Heart right ventricle (tissue), 16 donors: ENCODE measurements around the gene FAM168A. TPM values are rescaled to one million over a fixed set of nuclear protein-coding genes. Genes with fewer than 3 reads are reported as not detected.
A peak's percentile ranks its signal among the peaks of the same experiment; 100 is the strongest.

Experiments
- ATAC-seq, 8 donors: fragments of 200-7000 bp; cut with Tn5 transposase; one replicate each; pipeline ENCODE4 v1.9.1; 2020; ENCODE audit warnings: mild to moderate bottlenecking in 8 of 8, moderate library complexity in 8 of 8, moderate number of reproducible peaks in 1 of 8
- DNase-seq, 2 donors: peaks; one replicate each; pipeline ENCODE4 v3.0.0-alpha.2; 2020
- H3K27ac ChIP-seq, 10 donors: fragments of 200-600 bp; sonication (generic) in 2 of 10; one replicate each; pipeline versions ENCODE4 v1.5.0 to v1.8.0; 2020 to 2022; ENCODE audit warnings: mild to moderate bottlenecking in 3 of 10
- H3K27me3 ChIP-seq, 7 donors: fragments of 200-600 bp; one replicate each; pipeline ENCODE4 v1.8.0; 2021 to 2022; ENCODE audit warnings: mild to moderate bottlenecking in 2 of 7
- H3K36me3 ChIP-seq, 9 donors: fragments of 200-600 bp; sonication (generic) in 1 of 9; one replicate each; pipeline versions ENCODE4 v1.5.0 to v1.8.0; 2020 to 2022; ENCODE audit warnings: mild to moderate bottlenecking in 2 of 9
- H3K4me1 ChIP-seq, 9 donors: fragments of 200-600 bp; sonication (generic) in 1 of 9; one replicate each; pipeline versions ENCODE4 v1.5.0 to v1.8.0; 2020 to 2022; ENCODE audit warnings: mild to moderate bottlenecking in 4 of 9
- H3K4me3 ChIP-seq, 10 donors: fragments of 200-600 bp; sonication (generic) in 2 of 10; one replicate each; pipeline versions ENCODE4 v1.5.0 to v1.8.0; 2020 to 2022; ENCODE audit warnings: mild to moderate bottlenecking in 7 of 10, moderate library complexity in 2 of 10
- H3K9me3 ChIP-seq, 11 donors: fragments of 200-600 bp in 10 of 11; sonication (generic) in 2 of 11; one replicate each; pipeline versions ENCODE4 v1.5.0 to v1.8.0; 2013 to 2022; ENCODE audit warnings: mild to moderate bottlenecking in 2 of 11, control low read depth in 1 of 11, moderate library complexity in 1 of 11
- CTCF ChIP-seq, 9 donors: fragments of 200-600 bp; sonication (generic) in 2 of 9; IDR thresholded peaks; one replicate each; pipeline versions ENCODE4 v1.5.0 to v1.8.0; 2021 to 2022; ENCODE audit warnings: antibody characterized with exemption in 9 of 9, mild to moderate bottlenecking in 5 of 9, moderate library complexity in 1 of 9
- WGBS, 2 donors: extraction: QIAGEN DNeasy Blood & Tissue Kit; methylation state at CpG; one replicate each; pipeline ENCODE4 v1.1.7; 2013; ENCODE audit warnings: inconsistent platforms in 1 of 2; 5-methylcytosine and 5-hydroxymethylcytosine counted together
- intact Hi-C, 10 donors: fragments of 100-400 bp; cut with DNase I; formaldehyde crosslinking; loops; one replicate each; pipeline versions ENCODE4 v1.11.1 to v1.14.2; 2022
- polyA plus RNA-seq, 2 donors: library from polyadenylated mRNA; stranded (reverse); fragments of 200-250 nt; gene quantifications; one replicate each; pipeline ENCODE4 v1.2.3, GENCODE V29; 2013
- total RNA-seq, 10 donors: library from RNA; stranded (reverse); fragmentation: NEBNext Ultra II Directional in 3 of 10; extraction: Animal tissue kit (Norgen Biotek cat#: 25700) in 3 of 10; gene quantifications; one replicate each; pipeline versions ENCODE4 v1.2.1 to v1.2.4, GENCODE V29; 2021 to 2023
- donor health status: Arrhythmogenic right ventricular cardiomyopathy.
- donor health status: ischemic (EF 13 %, LVEDD 7.1; RV severe dilation, severe dysfunction).
- donor health status: healthy with polysubstance abuse.
- donor health status: DM: no; HTN: yes; CAD: no.
- donor health status: DM: no; HTN: no; CAD: no.
- donor health status: ischemic (EF 25% LVEDD 6.9; RV normal size, moderate dysfunction).
- donor health status: ischemic (EF 25% LVEDD 5.7; RV mildly dilated, moderate dysfunction).
- donor health status: healthy.
- donor health status: DM: yes; HTN: yes; CAD: no.
- donor health status: Ischemic cardiomyopathy.
- donor health status: ischemic (EF 35%, LVEDD 5.7; RV mildly dilated, moderate dysfunction).
- donor health status: nonischemic (EF 11% LVEDD 7.7; RV severe dilation, severe dysfunction).
- donor health status: DM: yes; HTN: yes; CAD: no.
- donor health status: PGD.
- donor health status: ischemic (EF 29% LVEDD 5.4; RV normal size, mild dysfunction).
- donor health status: nonischemic (EF 23%, LVEDD 6.1; RV moderate dilation, normal function).

The FAM168A gene
- total and polyA plus RNA-seq, 12 donors: 7.9 to 37.1 (median 31.8) TPM

- intact Hi-C loops: loop anchor here in 2 of 10 donors (5.0 to 10.0 kb wide), 5 partner anchors 44 to 194 kb away; no protein-coding TSS in a partner anchor
- WGBS, 2 donors: 93 to 96% methylated on average over 2 of the region's 2 CpGs
Measured at GRCh38 chr11:73596547-73596946, 1.4 kb downstream of the FAM168A start.

GRCh38 chr11:73592640-73593039, 5.3 kb downstream of the FAM168A start:
- H3K27ac ChIP-seq: no peak overlapping the region
- intact Hi-C loops: loop anchor here in 2 of 10 donors (5.0 to 10.0 kb wide), 2 partner anchors 55 to 128 kb away; no protein-coding TSS in a partner anchor
- H3K9me3 ChIP-seq: no peaks in the 10 kb centered on the region
- peaks cover 4 to 25% (median 16%) of the 10 kb centered on the region in 9 donors for H3K4me1 ChIP-seq
- whole genome bisulfite sequencing, 2 donors: 94 to 97% methylated on average over 3 of the region's 3 CpGs
- TF ChIP-seq CTCF (IDR thresholded peaks at IDR 0.05): no peak
- peaks cover 0 to 6% (median 0%) of the 10 kb centered on the region in 9 donors for H3K36me3 ChIP-seq
- ATAC-seq (no peak), DNase-seq (no peak)
- H3K27me3 ChIP-seq: no peaks in the 10 kb centered on the region
- H3K4me3 ChIP-seq: no peak overlapping the region

More at GRCh38 chr11:73596547-73596946, 1.4 kb downstream of the FAM168A start:
- no peak overlapping the region for H3K27ac ChIP-seq
- no peak for TF ChIP-seq CTCF (IDR thresholded peaks at IDR 0.05)
- H3K4me3 ChIP-seq: peak overlapping the region in 7 of 10 donors; percentile 73 to 92 (median 87)
- DNase-seq: no peak
- H3K4me1 ChIP-seq: peaks cover 4 to 32% (median 21%) of the 10 kb centered on the region in 9 donors
- no peaks in the 10 kb centered on the region for H3K9me3 ChIP-seq
- no peak for ATAC-seq
- no peaks in the 10 kb centered on the region for H3K36me3 ChIP-seq
- H3K27me3 ChIP-seq: no peaks in the 10 kb centered on the region

- no peak for TF ChIP-seq CTCF (IDR thresholded peaks at IDR 0.05)
- peaks cover 0 to 6% (median 0%) of the 10 kb centered on the region in 9 donors for H3K36me3 ChIP-seq
- WGBS, 2 donors: 85 to 95% methylated on average over 4 of the region's 4 CpGs
- no peak overlapping the region for H3K4me3 ChIP-seq
- intact Hi-C loops: loop anchor here in 2 of 10 donors (5.0 to 10.0 kb wide), 2 partner anchors 54 to 127 kb away; no protein-coding TSS in a partner anchor
- DNase-seq (no peak), ATAC-seq (no peak)
- no peaks in the 10 kb centered on the region for H3K27me3 ChIP-seq
- no peaks in the 10 kb centered on the region for H3K9me3 ChIP-seq
- peaks cover under 1 to 21% (median 11%) of the 10 kb centered on the region in 9 donors for H3K4me1 ChIP-seq
- no peak overlapping the region for H3K27ac ChIP-seq
Measured at GRCh38 chr11:73591743-73592142, 6.2 kb downstream of the FAM168A start.

- Histone ChIP-seq H3K9me3 (no peaks in the 10 kb centered on the region), H3K27me3 (no peaks in the 10 kb centered on the region), H3K27ac (no peak overlapping the region), H3K4me1 (peaks cover 0 to 13% (median 5%) of the 10 kb centered on the region in 9 donors), H3K36me3 (peaks cover 0 to 6% (median 0%) of the 10 kb centered on the region in 9 donors), H3K4me3 (no peak overlapping the region)
- no peak for TF ChIP-seq CTCF (IDR thresholded peaks at IDR 0.05)
- WGBS, 2 donors: 90 to 94% methylated on average over 7 of the region's 7 CpGs
- intact Hi-C loops: loop anchor here in 2 of 10 donors (5.0 to 10.0 kb wide), 2 partner anchors 54 to 126 kb away; no protein-coding TSS in a partner anchor
- DNase-seq (no peak), ATAC-seq (no peak)
Measured at GRCh38 chr11:73590991-73591390, 6.9 kb downstream of the FAM168A start.
